HG03280 (cell line): ENCODE measurements around the gene ZEB2.

Experiments used
- ATAC-seq: cut with Tn5 transposase; IDR thresholded peaks from one replicate; pipeline ENCODE4 v1.9.1; 2021; ENCODE audit warnings: mild to moderate bottlenecking, moderate library complexity; ENCODE audit not compliant: unreplicated experiment

The ZEB2 gene

DNA sequence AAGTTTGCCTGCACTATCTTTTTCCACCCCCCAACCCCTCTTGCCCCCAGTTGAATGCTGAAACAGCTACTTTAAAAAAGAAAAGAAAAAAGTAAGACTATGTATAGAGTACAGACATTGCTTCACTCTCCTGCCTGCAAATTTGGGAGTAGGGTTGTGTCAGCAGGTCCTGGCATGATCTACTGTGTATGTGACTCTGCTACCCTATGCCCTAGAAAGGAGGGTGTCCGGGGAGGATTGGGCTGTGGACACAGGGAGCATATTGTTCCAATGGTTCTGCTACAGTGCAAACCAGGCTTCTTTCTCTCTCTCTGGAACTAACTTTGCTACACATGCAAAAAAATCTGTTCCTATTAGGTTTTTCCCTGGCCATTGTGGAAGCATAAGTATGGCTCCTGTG, 9.9 kb upstream of the ZEB2 start:
- ATAC-seq = no peak

DNA sequence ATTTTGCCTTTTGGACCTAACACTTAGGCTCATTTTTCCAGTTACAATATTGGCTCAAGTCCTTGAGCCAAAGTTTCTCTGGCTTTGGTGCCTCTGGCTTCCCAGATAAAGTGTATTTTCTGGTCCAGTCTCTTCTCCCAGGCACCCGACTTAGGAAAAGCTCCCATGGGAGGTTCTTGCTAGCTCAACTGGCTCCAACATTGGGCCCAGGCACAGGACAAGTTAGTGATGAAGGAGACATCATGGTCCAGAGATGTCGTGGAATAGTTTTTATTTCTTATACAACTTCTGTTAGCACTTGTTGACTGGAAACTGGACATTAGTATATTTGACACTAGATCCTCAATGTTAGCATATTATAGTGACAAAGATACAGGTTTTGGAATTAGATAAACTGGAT, 8.2 kb upstream of the ZEB2 start:
- ATAC-seq = no peak

DNA sequence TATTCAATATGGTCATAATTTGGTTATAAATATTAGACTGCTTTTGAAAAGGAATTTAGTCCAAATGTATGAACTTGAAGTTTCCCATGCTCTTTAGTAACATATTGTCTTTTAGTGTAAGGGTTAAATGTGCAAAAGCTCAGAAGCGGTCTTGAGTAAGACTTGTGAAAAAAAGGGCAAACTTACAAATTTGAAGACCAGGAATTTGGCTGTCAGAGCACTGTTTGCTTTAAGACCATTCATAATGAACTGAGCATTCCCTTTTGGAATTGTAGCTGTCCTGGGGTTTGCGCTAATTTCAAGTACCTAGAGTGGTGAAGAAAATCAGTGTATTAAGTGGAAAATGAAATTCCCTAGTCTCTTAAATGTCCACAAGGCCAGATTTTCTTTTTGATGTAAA, 6.9 kb upstream of the ZEB2 start:
- ATAC-seq = no peak

DNA sequence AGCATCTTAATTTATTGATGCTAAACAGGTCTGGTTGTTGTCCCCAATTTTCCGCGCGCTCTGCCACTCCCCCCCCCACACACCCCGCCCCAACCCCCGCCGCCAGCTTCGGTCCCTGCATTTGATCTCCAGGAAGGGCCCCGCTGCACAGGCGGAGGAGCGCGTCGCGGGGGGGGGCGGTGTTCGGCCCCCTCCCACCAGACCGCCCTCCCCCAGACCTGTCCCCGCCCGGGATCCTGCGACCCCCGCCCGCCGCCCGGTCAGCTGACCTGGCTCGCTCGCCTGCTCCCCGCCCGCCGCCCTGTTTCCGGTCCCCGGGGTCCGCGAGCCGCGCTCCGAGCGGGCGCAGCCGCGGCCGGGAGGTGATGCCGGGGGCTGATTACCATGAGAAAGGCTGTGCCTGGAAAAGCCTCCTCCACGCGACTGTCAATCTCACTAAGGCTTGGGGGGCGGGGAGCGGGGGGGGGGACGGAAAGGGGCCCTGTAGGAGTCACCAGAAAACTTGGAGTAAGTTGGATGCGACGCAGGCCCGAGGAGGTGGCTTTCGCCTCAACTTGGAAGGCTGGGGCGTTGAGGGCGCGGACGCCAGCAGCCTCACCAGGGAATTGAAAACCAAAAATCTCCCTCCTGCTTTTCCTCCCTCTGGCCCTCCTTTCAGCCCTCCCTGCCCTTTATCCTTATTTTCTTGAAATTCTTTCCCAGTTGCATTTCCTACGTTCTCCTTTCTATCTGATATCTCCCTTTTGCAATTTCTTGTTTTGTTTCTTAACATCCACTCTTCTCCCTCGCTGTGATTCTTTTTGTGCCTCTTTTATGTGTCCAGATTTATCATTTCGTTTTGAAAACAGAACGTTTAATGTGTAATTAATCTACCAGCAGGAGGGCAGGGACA, 4.4 kb upstream of the ZEB2 start:
- ATAC-seq = no peak

DNA sequence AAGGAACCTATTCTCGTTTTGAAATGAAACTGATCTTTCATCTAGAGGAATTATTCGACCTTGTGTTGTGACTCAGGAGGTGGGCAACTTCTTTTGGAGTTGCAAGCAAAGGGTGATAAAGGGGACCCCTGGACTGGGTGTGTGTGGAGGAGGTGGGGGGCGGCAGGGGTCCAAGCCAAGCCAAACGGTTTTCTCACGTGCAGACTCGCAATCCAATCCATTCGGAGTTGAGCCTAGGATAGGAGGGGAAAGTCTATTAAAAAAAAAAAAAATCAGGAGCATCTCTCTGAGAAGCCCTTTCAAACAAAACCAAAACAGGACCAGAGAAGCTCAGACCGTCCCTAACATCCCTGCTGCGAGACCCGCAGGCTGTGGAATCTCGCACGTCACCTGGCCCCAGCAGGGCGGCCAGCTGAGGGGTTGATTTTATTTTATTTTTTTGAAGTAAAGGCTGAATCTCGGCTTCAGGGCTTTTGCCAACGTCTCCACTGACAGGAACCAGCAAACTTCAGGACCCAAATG, 3.7 kb upstream of the ZEB2 start:
- ATAC-seq = no peak

DNA sequence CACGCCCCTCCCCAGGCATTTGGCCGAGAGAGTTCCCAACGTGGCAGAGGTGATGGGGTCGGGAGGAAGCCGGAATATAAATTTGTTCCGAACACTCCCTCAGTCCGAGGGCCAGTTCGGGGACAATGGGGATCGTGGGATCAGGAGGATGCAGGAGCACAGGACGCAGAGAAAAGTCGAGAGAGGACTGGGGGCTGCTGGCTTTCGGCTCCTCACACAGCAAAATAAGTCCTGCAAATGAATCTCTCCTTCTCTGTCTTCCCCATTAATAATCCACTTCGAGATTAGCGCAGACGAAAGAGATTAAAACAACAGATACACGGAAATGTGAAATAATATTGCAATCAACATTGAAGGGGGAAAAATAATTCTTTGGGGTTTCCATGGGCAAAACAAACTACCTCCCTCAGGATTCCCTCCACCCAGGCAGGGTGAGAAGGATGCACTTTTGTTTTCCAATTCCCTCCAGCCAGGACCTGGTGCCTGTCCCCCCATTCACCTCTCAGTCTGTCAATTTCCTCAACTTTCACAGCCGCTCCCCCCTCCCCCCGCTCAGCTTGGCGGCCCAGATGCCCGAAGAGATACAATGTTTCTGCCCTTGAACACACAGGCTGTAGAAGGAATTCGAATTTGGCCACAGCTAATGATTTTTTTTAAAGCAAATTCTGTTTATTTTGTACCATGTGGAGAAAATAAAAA, 3.1 kb upstream of the ZEB2 start:
- no peak for ATAC-seq

DNA sequence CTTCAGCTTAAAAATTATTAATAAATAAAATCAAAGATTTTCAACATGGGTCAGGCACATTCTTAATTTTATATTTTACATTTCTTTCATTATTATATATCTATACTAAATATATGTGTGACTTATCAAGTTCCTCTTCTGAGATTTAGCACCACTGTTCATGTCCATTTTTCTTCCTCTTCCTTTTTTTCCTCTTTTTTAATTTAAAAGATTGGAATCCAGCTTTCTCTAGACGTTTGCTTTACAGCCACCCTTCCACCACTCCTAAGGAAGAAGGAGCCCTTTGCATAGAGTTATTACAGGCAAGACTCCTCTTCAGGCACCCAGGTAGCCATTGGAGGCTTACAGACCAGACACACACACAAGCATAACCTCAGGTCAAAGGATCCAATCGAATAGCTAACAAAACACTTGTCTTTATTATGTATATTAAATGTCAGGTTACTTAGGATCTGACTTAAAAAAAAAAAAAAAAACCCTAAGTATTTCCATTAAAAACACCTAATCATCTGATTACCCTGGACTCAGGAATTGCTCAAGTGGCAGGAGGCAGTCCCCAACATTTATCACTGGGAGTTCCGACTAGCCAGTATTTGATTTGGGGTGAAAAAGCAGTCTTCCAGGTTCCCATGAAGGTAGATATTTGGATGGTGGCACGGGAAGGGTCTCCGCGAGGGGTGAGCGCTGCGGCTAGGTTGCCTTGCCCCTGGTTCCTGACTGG, 2.4 kb upstream of the ZEB2 start:
- ATAC-seq = no peak

DNA sequence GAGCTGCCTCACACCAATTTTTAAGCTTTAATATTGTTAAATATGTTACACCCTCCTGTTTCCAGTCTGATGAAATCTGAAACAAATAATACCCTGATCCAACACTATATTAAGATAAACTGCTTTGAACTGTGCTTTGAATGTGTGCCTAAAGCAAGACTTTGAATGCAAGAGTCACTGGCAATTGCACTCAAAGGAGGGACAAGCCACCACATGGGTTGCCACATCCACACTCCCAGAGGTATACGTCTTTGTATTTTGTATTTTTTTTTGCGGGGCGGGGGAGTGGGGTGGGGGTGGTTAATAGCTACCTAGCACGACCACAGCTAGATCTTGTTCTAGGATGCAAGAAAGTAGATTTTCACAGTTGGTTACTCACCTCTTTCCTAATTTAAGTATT, 1.8 kb upstream of the ZEB2 start:
- ATAC-seq = no peak

DNA sequence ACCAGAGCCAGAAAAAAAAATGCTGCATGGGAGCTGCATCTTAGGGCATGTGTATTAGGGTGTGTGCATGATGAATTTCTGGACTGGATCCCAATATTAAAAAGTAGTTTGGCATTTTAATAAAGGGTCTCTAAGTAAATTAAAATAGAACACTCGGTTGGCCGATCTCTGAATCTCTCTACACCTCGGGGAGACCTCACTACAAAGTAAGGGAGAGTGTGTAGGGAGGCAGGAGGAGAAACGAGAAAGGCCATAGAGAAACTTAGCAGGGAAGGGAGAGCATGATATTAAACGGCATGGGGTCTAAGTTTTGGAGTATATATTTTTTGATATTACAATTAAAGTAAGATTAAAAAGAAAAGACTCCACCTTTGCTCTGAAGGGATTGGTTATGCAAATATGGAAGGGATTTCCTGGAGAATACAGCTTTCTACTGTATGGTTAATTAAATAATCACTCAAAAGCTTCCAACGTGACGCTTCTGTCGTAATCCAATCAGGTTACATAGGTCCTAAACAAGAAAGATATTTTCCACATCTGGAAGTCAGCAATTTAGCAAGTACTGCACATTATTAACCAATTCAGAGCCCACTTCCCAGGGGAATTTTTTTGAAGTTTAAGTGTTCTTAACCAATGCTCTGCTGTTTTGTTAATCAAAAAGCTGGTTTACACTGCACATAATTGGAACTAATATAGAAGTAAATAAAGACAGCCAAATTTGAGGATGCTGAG, 1.0 kb upstream of the ZEB2 start:
- ATAC-seq = no peak

DNA sequence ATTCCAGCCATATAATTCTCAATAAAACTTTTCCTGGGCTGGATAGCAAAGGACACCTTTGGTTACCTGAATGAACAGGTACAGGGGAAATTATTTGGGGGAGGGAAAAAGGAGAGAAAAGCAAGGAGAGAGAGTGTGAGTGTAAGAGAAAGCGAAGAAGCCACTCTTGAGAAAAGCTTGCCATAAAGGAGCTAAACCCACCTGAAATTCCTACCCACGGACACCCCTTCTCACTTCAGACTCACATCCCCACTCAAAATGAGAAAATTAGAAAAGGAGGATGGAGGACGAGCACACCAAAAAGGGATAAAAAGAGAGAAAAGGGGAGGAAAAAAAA, 354 bp downstream of the ZEB2 start:
- no peak for ATAC-seq

DNA sequence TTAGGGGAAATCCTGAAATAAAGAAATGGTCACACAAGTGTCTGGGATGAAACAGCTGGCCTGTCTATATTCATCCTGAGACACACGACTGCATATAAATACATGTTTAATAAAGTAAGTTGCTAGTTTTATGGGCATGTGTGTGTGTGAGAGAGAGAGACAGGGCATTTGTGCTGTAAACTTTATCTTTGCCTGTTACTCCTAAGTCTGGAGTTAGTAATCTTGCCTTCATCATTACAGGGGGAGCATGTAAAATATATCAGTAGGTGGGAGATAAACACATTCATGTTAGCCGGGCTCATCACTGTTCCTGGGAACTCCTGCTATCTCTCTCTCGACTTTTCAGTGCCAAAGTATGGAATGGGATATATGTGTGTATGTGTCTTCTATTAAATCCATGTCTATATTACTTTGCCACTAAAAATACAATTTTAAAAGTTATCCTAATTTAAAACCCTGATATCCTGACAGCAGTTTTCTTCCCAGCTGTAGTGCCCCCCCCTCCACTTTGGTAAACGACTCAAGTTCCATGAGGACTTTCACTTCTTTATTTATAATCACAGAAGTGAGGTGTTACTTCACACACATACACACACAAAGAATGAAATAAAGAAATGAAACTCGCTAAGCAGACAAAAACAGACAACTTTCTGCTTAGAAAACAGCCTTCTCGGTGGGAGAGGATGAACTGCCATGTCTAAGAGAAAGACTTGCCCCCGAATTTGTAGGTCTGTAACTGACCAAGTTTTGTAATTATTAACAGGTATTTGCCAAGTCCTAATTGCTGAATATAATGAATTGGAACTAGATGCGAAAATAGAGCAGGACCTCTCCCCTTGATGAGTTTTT, 947 bp downstream of the ZEB2 start:
- no peak for ATAC-seq

DNA sequence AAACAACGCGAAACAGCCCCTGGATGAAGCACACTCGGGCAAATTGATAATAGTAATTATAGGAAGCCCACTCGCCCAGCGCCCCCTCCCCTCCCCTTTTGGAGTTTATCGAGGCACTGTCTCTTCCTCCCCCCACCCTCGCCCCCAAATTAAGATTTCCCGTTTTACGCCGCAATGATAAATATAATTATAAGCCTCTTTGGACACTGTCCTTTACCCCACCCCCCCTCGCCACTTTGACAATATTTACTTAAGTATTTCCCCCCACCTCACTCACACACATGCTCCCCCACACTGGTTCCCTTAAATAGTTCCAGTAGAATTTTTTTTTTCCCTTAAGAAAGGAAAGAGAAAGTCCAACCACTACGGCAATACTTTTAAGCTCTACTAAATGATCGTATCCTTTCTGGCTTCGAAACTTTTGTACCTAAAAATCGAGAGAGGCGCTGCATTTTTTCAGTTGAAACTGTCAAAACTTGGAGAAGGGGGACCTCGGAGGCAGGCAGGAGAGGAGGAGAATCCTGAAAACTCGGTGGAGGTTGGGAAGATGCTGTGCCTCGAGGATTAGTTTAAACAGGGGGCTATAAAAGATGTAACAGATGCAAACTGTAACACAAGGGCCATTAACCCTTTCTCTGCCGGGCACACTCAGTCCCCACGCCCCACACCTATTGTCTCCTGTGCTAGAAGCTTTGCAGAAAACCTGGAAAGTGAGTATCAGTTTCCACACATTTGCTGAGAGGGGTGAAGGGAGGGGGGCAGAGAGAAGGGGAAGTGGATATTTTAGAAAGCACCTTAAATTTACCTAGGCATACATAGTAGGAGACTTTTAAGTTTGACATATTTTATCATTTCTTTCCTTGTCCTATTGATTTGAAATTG, 1.8 kb downstream of the ZEB2 start:
- ATAC-seq = no peak

DNA sequence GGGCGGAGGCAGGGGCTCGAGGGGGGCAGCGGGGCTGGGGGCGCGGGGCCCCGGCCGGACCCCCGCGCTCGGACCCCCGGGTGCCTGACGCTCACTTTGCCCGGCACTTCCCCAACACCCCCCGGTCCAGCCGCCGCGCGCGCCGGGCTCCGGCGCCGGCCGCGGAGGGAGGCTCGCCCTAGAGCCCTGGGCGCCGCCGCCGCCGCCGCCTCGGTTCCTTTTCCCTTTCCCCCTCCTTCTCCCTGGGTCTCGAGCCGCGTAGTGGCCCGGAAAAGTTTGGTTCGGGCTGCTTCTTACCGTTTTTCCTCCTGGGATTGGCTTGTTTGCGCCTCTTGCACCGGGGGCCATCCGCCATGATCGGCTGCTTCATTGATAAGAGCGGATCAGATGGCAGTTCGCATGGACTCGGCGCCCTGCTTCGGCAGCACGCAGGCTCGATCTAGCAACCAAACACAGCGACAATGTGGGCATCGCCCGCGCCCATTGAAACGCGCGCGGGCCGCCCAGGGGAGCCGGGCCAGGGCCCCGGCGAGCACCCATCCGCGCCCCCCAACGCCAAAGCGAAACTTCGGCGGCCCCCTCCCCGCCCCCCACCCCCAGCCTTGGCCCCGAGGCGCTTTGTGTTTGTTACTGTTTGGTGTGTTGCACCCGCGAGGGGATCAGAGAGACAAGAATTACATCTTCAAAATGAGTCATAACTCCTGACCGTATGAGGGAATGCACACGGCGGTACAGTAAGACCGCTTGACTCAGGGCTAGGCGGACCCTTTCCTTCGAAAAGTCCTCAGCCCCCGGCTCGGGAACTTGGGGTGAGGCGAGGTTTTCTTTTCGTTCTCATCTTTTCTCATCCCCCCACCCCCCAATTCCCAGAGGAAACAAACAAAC, 2.7 kb downstream of the ZEB2 start:
- ATAC-seq = peak; percentile 60

DNA sequence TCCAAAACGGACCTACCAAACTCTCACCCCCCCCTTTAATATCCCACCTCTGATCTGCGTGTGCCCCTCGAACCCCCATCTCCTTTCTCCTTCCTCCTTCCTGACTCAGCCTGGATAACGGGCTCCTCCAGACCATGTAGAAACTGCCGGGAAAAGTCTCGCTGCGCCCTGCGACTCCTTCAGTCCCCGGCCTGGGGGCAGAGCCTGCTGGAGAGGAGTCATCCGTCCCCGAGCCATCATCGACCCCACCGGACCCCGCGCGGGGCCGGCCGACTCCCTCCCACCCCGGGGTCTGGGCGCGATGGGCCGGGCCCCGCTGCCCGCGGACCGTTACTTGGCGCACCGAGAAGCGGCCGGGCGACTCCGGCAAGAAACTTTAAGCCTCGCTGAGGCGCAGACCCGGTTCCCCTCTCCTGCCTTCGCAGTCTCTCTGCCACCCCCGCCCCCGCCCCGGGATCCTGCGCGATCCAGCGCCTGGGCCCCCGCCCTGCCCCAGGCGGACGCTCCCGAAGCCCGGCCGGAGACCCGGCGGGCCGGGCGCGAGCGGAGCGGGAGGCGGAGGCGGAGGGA, 3.4 kb downstream of the ZEB2 start:
- ATAC-seq = peak; percentile 25

DNA sequence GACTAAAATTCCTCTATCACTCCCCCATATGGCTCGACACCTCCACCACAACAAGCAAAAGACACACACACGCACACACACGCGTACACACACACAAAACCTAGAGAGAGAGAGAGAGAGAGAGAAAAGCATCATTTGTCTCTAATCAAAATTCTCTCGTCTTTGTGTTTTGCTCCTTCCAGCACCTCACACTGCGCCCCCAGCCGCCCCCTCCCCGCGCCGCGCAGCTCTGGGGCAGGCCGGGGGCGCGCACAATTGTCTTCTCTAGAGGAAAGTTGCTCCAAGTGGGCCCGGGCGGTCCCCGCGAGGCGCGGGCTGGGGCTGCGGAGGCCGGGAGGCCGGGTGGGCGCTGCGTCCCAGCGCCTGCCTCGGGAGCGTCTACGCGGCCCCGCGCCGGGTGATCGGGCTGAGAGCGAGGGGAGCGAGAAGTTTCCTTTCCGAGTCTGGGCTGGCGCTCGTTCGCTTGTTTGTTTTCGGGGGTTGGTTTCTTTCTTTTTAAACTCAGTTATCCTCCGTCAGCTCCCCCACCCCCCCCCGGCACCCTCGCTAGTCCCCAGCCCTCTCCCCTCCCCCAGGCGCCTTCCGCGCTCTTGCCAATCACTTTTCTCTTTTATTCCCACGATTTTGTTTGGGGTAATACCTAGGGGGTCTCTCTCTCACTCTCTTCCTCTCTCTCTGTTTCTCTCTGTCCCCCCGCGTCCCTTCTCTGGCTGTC, 4.1 kb downstream of the ZEB2 start:
- ATAC-seq = no peak

DNA sequence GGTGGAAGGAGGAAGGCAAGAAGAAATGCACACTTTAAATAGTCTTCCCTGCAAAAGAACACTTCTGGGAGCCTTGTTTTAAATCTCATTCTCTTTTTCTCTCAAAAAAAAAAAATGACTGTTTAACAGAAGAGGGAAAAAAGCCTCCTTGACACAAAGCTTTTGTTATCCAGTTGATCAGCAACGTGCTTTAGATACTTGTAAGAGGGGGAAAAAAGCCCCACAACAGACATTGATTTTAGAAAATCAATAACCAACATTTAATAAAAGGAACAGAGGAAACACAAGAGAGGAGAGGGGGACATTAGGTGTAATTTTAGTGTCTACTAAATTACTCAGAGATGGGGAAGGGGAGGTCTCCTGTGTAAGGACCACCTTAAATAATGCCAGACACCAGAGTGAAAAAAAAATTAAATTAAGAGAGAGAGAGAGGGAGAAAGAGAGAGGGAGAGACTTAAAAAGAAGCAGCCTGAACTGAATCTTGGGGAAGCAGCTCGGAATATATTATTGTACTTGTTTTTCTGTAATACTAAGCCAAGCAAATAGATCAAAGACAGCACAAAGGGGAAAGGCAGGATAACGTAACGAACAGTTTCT, 4.7 kb downstream of the ZEB2 start:
- ATAC-seq = no peak

DNA sequence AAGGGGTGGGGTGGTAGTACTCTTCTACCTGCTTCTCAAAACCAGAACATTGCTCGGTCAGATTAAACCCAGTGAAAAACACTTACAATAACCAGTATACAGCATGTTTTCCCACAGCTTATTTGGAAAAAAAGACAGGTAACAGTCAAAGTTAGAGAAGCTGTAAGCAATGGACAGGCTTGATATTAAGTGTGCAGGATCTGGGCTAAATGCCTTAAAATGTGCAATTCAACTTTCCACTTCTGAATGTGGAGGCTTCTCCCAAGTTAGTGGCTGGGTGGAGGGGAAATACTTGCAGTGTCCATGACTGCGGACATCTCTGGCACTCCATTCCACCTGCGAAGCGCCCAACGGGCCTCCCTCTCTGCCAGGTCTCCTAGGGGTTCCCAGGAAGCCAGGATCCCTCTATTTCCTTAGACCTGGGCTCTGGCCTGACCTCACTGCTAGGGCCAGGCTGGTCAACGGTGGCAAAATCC, 5.3 kb downstream of the ZEB2 start:
- ATAC-seq = no peak
